ENCODE measurements around the gene SMS. TPM values are rescaled to one million over a fixed set of nuclear protein-coding genes. Genes with fewer than 3 reads are reported as not detected.

Gene SMS
- total and polyA plus RNA-seq, 10 donors = 30.6 to 56.7 (median 42.8) TPM

DNA sequence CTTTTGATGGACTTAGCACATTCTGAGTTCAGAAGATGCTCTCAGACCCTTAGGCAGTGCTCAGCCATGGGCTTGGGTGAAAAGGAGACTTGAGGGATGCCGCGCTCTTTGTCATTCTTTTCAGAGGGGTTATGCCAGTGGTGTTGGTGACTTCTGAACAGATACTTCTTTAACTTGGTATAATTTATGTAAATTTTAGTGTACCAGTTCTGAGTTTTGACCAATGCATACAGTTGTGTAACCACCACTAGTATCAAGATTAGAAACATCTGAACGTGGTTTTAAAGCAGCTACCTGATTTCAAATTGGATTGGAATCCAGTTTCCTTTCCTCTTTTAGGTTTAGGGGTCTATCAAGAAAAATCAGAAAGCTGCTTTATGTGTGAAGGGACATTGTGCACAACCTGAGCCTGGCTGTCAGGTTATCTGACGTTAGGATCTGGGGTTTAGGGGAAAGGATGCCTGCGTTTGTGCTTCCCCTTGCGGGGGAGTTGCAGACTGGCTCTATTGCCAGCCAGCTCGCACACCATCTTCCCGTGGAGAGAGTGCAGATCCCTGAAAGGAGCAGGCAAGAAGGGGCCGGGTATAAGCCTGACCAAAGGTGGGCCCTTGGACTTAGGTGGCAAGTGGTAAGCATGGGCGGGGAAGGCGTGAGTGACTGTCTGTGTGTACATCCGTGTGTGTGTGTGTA is 19.0 kb downstream of the SMS start:
- Histone ChIP-seq H3K4me1 (peaks cover 0 to 44% (median 12%) of the 10 kb centered on the region in 6 donors), H3K9me3 (no peaks in the 10 kb centered on the region), H3K27ac (no peak overlapping the region), H3K36me3 (no peaks in the 10 kb centered on the region), H3K27me3 (replicated peaks in 1 of 7) (no peaks in the 10 kb centered on the region), H3K4me3 (no peak overlapping the region)
- no peak for DNase-seq
- WGBS, 5 donors = 42 to 67% (median 45%) methylated on average over 9 to 12 of the region's 12 CpGs
- intact Hi-C loops (cut with DNase I; ENCODE audit: low total_unique reads) = no loop called here
- TF ChIP-seq POLR2A (IDR thresholded peaks at IDR 0.05) = no peak
- TF ChIP-seq, protein P1, sequence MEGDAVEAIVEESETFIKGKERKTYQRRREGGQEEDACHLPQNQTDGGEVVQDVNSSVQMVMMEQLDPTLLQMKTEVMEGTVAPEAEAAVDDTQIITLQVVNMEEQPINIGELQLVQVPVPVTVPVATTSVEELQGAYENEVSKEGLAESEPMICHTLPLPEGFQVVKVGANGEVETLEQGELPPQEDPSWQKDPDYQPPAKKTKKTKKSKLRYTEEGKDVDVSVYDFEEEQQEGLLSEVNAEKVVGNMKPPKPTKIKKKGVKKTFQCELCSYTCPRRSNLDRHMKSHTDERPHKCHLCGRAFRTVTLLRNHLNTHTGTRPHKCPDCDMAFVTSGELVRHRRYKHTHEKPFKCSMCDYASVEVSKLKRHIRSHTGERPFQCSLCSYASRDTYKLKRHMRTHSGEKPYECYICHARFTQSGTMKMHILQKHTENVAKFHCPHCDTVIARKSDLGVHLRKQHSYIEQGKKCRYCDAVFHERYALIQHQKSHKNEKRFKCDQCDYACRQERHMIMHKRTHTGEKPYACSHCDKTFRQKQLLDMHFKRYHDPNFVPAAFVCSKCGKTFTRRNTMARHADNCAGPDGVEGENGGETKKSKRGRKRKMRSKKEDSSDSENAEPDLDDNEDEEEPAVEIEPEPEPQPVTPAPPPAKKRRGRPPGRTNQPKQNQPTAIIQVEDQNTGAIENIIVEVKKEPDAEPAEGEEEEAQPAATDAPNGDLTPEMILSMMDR (IDR thresholded peaks at IDR 0.05 in 8 of 11, conservative IDR thresholded peaks at IDR 0.05 in 3 of 11) = no peak

DNA sequence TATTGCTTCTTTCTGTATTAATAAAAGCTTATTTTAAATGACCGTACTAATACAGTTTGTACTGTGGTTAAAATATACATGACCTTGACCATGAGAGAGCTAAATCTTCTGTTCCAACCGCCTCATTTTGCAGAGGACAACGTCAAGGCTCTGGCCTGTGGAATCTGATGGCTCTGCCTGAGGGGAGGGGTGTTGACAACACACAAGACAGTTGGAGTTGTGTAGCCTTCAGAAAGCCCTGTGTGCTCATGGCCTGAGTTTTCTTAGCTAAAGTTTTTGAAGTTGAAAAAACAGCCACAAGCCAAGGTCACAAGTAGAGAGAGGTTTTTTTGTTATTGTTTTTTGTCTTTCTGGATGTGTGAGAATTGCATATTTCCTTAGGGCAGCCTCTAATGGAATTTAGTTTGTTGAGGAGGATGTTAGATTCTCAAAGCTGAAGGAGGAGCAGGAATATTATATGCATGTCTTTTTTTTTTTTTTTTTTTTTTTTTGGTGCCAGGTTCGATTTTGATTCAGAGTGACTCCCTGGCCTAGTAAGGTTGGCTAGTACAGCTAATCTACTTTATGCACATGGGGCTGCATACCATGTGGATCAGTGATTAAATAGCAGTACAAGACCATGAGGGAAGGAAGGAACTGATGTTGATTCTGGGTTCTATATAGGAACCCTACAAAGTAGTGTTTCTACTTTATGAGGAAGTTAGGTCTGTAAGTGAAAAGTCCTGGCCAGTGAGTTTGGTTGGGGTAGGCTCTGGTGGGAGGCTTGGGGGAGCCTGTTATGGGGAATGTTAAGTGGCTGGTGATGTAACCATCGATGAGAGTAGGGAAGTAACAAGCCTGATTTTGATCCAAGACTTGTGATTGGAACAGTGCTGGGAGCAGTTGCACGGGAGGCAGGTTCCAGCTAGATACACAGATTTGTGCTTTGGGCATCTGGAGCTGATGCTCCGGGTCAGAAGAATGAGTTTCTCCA is 20.3 kb downstream of the SMS start:
- Histone ChIP-seq H3K27ac (peak overlapping the region in 4 of 8 donors; percentile 18 to 42 (median 28)), H3K27me3 (replicated peaks in 1 of 7) (no peaks in the 10 kb centered on the region), H3K4me3 (no peak overlapping the region), H3K36me3 (no peaks in the 10 kb centered on the region), H3K4me1 (peaks cover 0 to 30% (median 6%) of the 10 kb centered on the region in 6 donors), H3K9me3 (no peaks in the 10 kb centered on the region)
- TF ChIP-seq POLR2A (IDR thresholded peaks at IDR 0.05) = no peak
- TF ChIP-seq, protein P1 (IDR thresholded peaks at IDR 0.05 in 8 of 11, conservative IDR thresholded peaks at IDR 0.05 in 3 of 11) = no peak
- no peak for TF ChIP-seq POLR2AphosphoS5 (IDR thresholded peaks at IDR 0.05)
- 46 to 55% (median 50%) methylated on average over 7 of the region's 7 CpGs for WGBS, 5 donors
- intact Hi-C loops (cut with DNase I; ENCODE audit: low total_unique reads) = no loop called here
- no peak for DNase-seq

DNA sequence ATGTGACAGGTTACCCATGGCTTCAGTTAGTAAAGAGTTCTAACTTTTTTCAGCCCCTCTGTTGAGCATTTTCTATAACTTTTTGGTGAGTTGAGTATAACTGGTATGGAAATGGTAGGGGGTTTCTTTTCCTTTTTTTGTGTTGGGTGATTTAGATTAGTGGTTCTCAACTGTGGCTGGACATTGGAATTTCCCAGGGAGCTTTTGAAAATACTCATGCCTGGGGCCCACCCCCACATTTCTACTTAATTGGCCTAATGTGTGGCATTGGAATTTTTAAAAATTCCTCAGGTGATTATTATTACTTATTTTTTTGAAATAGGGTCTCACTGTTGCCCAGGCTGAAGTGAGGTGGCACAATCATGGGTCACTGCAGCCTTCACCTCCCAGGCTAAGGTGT is 21.9 kb downstream of the SMS start:
- no peaks in the 10 kb centered on the region for H3K9me3 ChIP-seq
- no peak for DNase-seq
- no peak overlapping the region for H3K27ac ChIP-seq
- peaks cover 0 to 3% (median 0%) of the 10 kb centered on the region in 6 donors for H3K36me3 ChIP-seq
- intact Hi-C loops (cut with DNase I; ENCODE audit: low total_unique reads) = no loop called here
- peaks cover 0 to 28% (median 6%) of the 10 kb centered on the region in 6 donors for H3K4me1 ChIP-seq
- TF ChIP-seq POLR2AphosphoS5 (IDR thresholded peaks at IDR 0.05) (no peak), POLR2A (IDR thresholded peaks at IDR 0.05) (no peak)
- TF ChIP-seq, protein P1 (IDR thresholded peaks at IDR 0.05 in 8 of 11, conservative IDR thresholded peaks at IDR 0.05 in 3 of 11) = no peak
- H3K4me3 ChIP-seq = no peak overlapping the region
- H3K27me3 ChIP-seq (replicated peaks in 1 of 7) = no peaks in the 10 kb centered on the region

DNA sequence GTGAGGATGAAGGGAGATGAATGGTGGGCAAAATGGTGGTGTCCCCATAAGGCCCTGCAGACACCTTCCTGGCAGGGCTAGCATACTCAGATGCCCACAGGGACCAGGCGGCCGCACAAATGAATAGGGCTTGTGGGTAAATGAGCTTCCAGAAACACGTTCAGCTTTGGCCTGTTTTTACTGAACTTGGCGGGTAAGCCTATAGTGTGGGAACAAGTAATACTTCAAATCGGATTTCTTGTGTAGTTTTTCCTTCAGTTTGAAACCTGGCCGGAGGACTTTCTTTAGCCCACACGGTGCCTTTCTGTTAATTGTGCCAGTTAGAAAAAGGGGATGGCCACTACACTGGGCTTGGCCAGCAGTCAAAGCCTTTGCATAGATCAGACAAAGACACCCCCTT is 22.8 kb downstream of the SMS start:
- no peak overlapping the region for H3K27ac ChIP-seq
- TF ChIP-seq POLR2AphosphoS5 (IDR thresholded peaks at IDR 0.05) = no peak
- TF ChIP-seq, protein P1 (IDR thresholded peaks at IDR 0.05 in 8 of 11, conservative IDR thresholded peaks at IDR 0.05 in 3 of 11) = no peak
- no peak for TF ChIP-seq POLR2A (IDR thresholded peaks at IDR 0.05)
- H3K27me3 ChIP-seq (replicated peaks in 1 of 7) = no peaks in the 10 kb centered on the region
- H3K9me3 ChIP-seq = no peaks in the 10 kb centered on the region
- peaks cover 0 to 12% (median 0%) of the 10 kb centered on the region in 6 donors for H3K36me3 ChIP-seq
- H3K4me3 ChIP-seq = no peak overlapping the region
- WGBS, 5 donors = 81 to 96% (median 91%) methylated on average over 7 of the region's 7 CpGs
- DNase-seq = no peak
- peaks cover 0 to 28% (median 6%) of the 10 kb centered on the region in 6 donors for H3K4me1 ChIP-seq
- intact Hi-C loops (cut with DNase I; ENCODE audit: low total_unique reads) = no loop called here

Measured in spleen (tissue), 11 donors.